Mononuclear cell (primary cell): ENCODE data around the gene COPZ2. TPM values are rescaled to one million over a fixed set of nuclear protein-coding genes. Genes with fewer than 3 reads are reported as not detected.

Experiments used
- H3K27me3 ChIP-seq: 2 replicates; pipeline ENCODE4 v1.6.0; 2011; ENCODE audit warnings: low read length, control low read depth; ENCODE audit not compliant: insufficient read depth
- H3K4me1 ChIP-seq: 2 replicates; pipeline ENCODE4 v1.5.1; 2011; ENCODE audit warnings: mild to moderate bottlenecking, low read length, control low read depth; ENCODE audit not compliant: insufficient read depth
- H3K4me3 ChIP-seq: 2 replicates; pipeline ENCODE4 v1.5.1; 2011; ENCODE audit warnings: mild to moderate bottlenecking, low read length, moderate library complexity
- H3K9me3 ChIP-seq: 2 replicates; pipeline ENCODE4 v1.5.1; 2011; ENCODE audit warnings: low read depth, mild to moderate bottlenecking, control low read depth, low read length
- total RNA-seq: library from RNA; depleted of rRNA; stranded (reverse); fragments of >200 nt; gene quantifications from one replicate; pipeline ENCODE4 v1.2.3, GENCODE V29; 2012

The COPZ2 gene
- total RNA-seq, 1 donor = 0.52 TPM

DNA sequence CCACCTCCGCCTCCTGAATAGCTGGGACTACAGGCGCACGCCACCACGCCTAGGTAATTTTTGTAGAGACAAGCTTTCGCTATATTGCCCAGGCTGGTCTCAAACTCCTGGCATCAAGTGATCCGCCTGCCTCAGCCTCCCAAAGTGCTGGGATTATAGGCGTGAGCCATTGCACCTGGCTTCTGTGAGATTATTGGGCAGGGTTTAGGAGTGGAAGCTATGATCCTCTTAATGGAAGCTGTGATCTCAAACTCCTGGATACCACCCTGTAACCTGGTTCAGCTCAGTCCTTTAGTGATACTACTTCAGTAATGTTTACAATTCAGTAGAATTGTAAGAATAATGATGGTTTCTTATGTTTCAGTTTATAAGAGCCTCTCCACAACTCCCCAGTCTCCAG is 24.7 kb upstream of the COPZ2 start:
- Histone ChIP-seq H3K4me1 (no peaks in the 10 kb centered on the region), H3K27me3 (no peaks in the 10 kb centered on the region), H3K4me3 (no peak overlapping the region), H3K9me3 (no peaks in the 10 kb centered on the region)

GRCh38 chr17:48060249-48060648 is 22.7 kb upstream of the COPZ2 start:
- H3K9me3 ChIP-seq = no peaks in the 10 kb centered on the region
- H3K27me3 ChIP-seq = no peaks in the 10 kb centered on the region
- H3K4me1 ChIP-seq = peaks cover 8% of the 10 kb centered on the region
- H3K4me3 ChIP-seq = no peak overlapping the region

GRCh38 chr17:48059125-48059668 is 21.6 kb upstream of the COPZ2 start:
- Histone ChIP-seq H3K4me1 (peaks cover 13% of the 10 kb centered on the region), H3K4me3 (no peak overlapping the region), H3K9me3 (no peaks in the 10 kb centered on the region), H3K27me3 (no peaks in the 10 kb centered on the region)

- no peak overlapping the region for H3K4me3 ChIP-seq
- no peaks in the 10 kb centered on the region for H3K27me3 ChIP-seq
- H3K4me1 ChIP-seq = peaks cover 19% of the 10 kb centered on the region
- H3K9me3 ChIP-seq = no peaks in the 10 kb centered on the region
Measured at GRCh38 chr17:48058393-48059124, 21.0 kb upstream of the COPZ2 start.

GRCh38 chr17:48057626-48058025 is 20.0 kb upstream of the COPZ2 start:
- no peaks in the 10 kb centered on the region for H3K9me3 ChIP-seq
- H3K27me3 ChIP-seq = no peaks in the 10 kb centered on the region
- peaks cover 28% of the 10 kb centered on the region for H3K4me1 ChIP-seq
- no peak overlapping the region for H3K4me3 ChIP-seq

- H3K27me3 ChIP-seq = no peaks in the 10 kb centered on the region
- H3K4me3 ChIP-seq = no peak overlapping the region
- H3K4me1 ChIP-seq = peaks cover 36% of the 10 kb centered on the region
- no peaks in the 10 kb centered on the region for H3K9me3 ChIP-seq
Measured at GRCh38 chr17:48056879-48057278, 19.3 kb upstream of the COPZ2 start.

GRCh38 chr17:48056246-48056745 is 18.7 kb upstream of the COPZ2 start:
- no peak overlapping the region for H3K4me3 ChIP-seq
- H3K4me1 ChIP-seq = peaks cover 40% of the 10 kb centered on the region
- no peaks in the 10 kb centered on the region for H3K27me3 ChIP-seq
- no peaks in the 10 kb centered on the region for H3K9me3 ChIP-seq

- no peaks in the 10 kb centered on the region for H3K27me3 ChIP-seq
- H3K4me3 ChIP-seq = no peak overlapping the region
- H3K4me1 ChIP-seq = peaks cover 42% of the 10 kb centered on the region
- H3K9me3 ChIP-seq = no peaks in the 10 kb centered on the region
Measured at GRCh38 chr17:48055531-48056245, 18.1 kb upstream of the COPZ2 start.

- H3K27me3 ChIP-seq = no peaks in the 10 kb centered on the region
- H3K9me3 ChIP-seq = no peaks in the 10 kb centered on the region
- H3K4me1 ChIP-seq = peaks cover 54% of the 10 kb centered on the region
- no peak overlapping the region for H3K4me3 ChIP-seq
Measured at GRCh38 chr17:48054238-48055185, 16.9 kb upstream of the COPZ2 start.

- H3K4me3 ChIP-seq = no peak overlapping the region
- H3K9me3 ChIP-seq = no peaks in the 10 kb centered on the region
- H3K27me3 ChIP-seq = no peaks in the 10 kb centered on the region
- peaks cover 61% of the 10 kb centered on the region for H3K4me1 ChIP-seq
Measured at GRCh38 chr17:48053758-48054237, 16.2 kb upstream of the COPZ2 start.

DNA sequence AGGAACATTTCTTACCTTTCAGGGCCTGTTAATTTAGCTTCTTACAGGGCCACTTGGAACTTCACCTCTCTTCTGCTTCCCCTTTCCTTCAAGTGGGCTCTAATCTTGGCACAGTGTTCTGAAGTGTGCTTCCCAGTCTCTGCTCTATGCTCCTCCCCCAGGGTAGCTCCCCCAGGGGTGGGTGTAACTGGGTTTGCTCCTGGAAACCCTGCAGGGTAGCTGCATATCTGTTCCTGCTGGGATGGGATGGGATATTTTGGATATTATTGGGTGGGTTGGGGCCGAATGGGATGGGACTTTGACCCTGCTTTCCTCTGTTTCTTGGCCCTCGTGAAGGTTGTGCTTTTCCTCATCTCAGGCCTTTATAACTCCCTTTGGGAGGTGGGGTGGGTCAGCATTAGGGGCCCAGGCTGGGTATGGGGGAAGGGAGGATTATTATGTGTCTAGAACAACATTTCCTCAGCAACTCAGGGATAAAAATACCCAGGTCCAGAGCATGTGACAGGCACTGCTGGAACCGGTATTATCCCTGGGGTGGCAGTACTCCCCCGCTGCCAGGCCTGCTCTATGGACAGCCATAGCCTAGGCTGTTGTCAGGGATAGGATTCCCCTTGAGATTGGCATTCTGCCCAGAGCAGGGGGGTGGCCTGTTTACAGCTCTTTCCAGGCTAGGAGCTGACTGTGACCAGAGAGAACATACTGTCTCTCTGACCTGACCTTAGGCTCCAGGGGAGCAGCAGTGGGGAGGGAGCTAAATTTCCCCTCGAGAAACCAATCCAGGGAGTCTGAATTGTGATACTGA is 15.6 kb upstream of the COPZ2 start:
- H3K9me3 ChIP-seq = no peaks in the 10 kb centered on the region
- peaks cover 62% of the 10 kb centered on the region for H3K4me1 ChIP-seq
- H3K4me3 ChIP-seq = no peak overlapping the region

GRCh38 chr17:48051706-48052486 is 14.3 kb upstream of the COPZ2 start:
- Histone ChIP-seq H3K4me1 (peaks cover 67% of the 10 kb centered on the region), H3K27me3 (no peaks in the 10 kb centered on the region), H3K9me3 (no peaks in the 10 kb centered on the region), H3K4me3 (no peak overlapping the region)

More for the DNA sequence above, 15.6 kb upstream of the COPZ2 start:
- no peaks in the 10 kb centered on the region for H3K27me3 ChIP-seq

GRCh38 chr17:48051283-48051682 is 13.7 kb upstream of the COPZ2 start:
- H3K4me1 ChIP-seq = peaks cover 73% of the 10 kb centered on the region
- H3K9me3 ChIP-seq = no peaks in the 10 kb centered on the region
- no peaks in the 10 kb centered on the region for H3K27me3 ChIP-seq
- H3K4me3 ChIP-seq = no peak overlapping the region
